PC-3 (cell line): Measurements from ENCODE around the gene BID.

Source experiments
- CTCF ChIP-seq: fragments of 300-600 bp; sonication (generic); conservative IDR thresholded peaks from 2 replicates; pipeline ENCODE4 v1.5.1; 2017; ENCODE audit warnings: antibody characterized with exemption, low read depth, mild to moderate bottlenecking, low read length
- EZH2 ChIP-seq: fragments of 300-600 bp; sonication (generic); IDR thresholded peaks from one replicate; pipeline ENCODE4 v1.6.1; 2017; ENCODE audit warnings: antibody characterized with exemption, mild to moderate bottlenecking, low read length; ENCODE audit not compliant: unreplicated experiment

DNA sequence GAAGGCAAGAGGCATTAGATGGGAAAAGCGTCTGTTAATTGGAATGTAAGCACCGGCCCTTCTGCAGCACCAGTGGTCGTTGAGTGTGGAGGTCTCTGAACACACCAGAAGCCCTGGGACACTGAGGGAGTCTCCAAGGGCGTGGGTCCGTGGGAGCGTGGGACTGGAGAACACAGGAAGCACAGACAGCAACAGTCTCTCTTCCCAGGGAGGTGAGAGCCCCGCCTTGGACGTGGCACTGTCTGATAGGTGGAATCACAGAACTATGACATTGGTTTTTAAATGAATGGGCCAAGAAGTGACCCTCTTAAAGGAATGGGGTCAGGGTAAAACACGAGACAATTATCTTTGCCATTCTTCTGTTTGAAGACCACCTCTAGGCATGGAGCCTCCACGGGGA, 28.1 kb upstream of the BID start:
- TF ChIP-seq CTCF (no peak), EZH2 (no peak)
